HG03095 (cell line): Measurements from ENCODE around the gene SHISA7.

Experiments used
- ATAC-seq: cut with Tn5 transposase; IDR thresholded peaks from one replicate; pipeline ENCODE4 v1.9.1; 2021; ENCODE audit warnings: moderate library complexity; ENCODE audit not compliant: unreplicated experiment

SHISA7 gene

GRCh38 chr19:55443045-55443823 lies at the start of gene SHISA7:
Gene SHISA7, minus strand, starts transcription at chr19:55443300. Its CDS starts 437 bp downstream, at chr19:55442863.
- no peak for ATAC-seq

GRCh38 chr19:55492362-55492944 lies 49.4 kb upstream of the SHISA7 start:
- no peak for ATAC-seq

GRCh38 chr19:55491546-55492360 lies 48.7 kb upstream of the SHISA7 start:
- ATAC-seq = no peak

GRCh38 chr19:55490478-55491432 lies 47.7 kb upstream of the SHISA7 start:
- no peak for ATAC-seq

- ATAC-seq = no peak
Observed at GRCh38 chr19:55489711-55490477, 46.8 kb upstream of the SHISA7 start.

GRCh38 chr19:55488986-55489710 lies 46.0 kb upstream of the SHISA7 start:
- no peak for ATAC-seq

- no peak for ATAC-seq
Observed at GRCh38 chr19:55487924-55488687, 45.0 kb upstream of the SHISA7 start, which contains the start of gene SSC5D. Gene SSC5D, plus strand, starts transcription at chr19:55488436. Its CDS starts 154 bp downstream, at chr19:55488590.

DNA sequence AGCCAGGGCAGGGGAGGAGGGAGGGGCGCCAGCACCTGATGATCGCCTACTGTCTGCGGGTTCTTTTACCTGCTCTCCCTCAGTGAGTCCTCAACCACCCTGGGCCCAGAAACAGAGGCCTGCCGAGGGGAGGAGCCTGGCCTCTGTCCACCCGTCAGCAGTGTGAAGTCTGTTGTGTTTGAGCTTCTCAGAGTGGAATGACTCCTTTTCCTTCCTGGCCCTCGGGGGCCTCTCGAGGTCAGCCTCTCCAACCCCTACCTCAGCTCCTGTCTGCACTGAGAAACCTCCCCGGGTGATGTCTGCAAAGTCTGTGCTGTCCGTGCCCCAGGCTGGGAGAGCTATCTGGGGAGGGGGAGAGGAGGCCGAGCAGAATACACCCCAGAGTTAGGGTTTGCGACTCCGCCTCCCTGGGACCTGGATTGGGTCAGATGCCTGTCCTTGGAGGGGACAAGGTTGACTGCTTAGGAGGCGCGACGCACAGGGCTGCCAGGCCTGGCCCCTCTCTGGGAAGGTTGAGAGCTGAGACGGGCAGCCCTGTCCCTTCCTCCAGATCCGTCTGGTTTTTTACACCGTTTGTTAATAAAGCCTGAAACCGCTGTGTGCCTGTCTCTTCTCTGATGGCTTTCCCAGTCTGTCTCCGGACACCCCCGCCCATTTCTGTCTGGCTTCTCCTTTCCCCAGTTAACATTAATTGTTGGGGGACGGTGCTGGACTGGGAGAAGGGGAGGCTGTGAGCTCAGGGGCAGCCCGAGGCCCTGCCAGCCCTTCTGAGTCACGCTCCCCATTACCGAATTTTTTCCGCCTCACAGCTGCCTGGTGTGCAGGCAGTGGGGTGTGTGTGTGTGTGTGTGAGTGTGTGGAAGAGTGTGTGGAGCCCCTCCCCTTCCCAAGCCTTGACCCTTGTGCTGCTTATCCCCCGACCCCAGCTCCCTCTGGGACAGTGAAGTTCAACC lies 44.1 kb upstream of the SHISA7 start:
- ATAC-seq = no peak

GRCh38 chr19:55486043-55486970 lies 43.2 kb upstream of the SHISA7 start:
- ATAC-seq = no peak

- ATAC-seq = no peak
Observed at GRCh38 chr19:55485439-55486011, 42.4 kb upstream of the SHISA7 start.

DNA sequence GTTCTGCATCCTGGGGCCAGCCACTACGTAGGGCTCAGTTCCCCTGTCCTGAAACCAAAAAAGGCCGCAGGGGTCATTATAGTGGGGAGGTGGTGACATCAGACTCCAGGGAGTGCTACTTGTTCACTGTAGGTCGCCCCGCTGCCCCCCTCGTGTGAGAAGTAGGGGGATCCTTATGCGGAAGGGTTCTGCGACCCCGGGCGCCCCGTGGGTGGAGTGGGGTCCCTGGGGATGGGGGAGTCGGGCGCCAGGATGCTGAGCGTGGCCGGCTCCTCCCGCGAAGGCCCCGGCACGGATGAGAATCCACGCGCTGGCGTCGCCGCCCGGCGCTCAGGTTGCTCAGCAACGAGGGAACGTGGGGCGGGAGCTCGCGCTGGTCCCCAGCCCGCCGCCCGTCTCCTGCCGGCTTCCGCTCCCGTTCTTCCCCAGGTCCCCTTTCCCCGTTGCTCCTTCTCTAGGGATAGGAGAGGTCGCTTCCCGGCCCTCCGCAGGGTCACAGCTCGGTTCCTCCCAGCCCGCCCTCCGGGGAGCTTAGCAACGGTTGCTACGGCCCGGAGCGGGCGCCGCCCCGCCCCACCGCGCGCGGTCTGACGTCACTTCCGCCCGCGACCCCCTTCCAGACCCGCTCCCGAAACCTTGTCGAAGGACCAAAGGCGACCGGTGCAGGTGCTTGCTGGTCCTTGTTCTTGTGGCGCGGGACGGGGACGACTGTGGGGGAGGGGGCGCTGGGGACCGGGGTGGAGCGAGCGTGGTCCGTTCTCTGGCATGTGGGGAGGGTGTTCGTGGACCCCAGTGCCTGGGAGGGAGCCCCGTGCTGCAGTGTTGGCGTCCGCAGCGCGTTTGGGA lies 41.7 kb upstream of the SHISA7 start, which contains the start of gene NAT14:
TSS of gene NAT14 (plus strand) at position 596 of the 846 bp plus-strand sequence. CDS start 521 bp downstream, outside the sequence.
- no peak for ATAC-seq

DNA sequence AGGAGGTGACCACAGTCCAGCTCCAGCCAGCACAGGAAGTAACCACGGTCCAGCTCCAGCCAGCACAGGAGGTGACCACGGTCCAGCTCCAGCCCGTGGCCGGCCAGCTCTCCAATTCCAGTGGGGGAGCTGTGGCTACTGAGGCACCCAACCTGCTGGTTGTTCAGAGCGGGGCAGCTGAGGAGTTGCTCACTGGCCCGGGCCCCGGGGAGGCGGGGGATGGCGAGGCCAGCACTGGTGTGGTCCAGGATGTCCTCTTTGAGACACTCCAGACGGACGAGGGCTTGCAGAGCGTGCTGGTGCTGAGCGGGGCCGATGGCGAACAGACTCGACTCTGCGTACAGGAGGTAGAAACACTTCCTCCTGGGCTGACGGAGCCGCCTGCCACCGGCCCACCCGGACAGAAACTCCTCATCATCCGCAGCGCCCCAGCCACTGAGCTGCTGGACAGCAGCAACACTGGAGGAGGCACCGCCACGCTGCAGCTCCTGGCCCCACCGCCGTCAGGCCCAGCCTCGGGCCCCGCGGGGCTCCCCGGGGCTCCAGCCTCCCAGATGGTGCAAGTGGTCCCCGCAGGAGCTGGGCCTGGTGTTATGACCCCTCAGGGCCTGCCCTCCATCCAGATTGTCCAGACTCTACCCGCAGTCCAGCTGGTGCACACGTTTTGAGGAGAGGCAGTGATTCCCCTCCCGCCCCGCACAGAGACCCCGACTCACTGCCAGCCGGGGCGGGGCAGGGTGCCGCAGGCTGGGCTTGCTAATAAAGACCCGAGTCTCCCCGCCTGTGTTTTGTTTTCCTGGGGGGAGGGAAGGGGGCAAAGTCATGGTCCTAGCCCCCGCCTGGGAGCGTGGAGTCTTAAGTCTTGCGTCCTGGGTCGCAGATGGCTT lies 40.8 kb upstream of the SHISA7 start:
- no peak for ATAC-seq

- ATAC-seq = no peak
Observed at GRCh38 chr19:55482967-55483705, 40.0 kb upstream of the SHISA7 start.
